NCI-H774 (cell line): ENCODE results near the gene SLC25A2.
"Not testable (repeated sequence)": the region's sequence is repeated elsewhere in the genome, so short reads cannot be mapped to it uniquely, and the experiment has no call there.

Source experiments
- DNase-seq: peaks from one replicate; lab custom pipeline; 2025; lab: John Stamatoyannopoulos, UW

SLC25A2 gene

DNA sequence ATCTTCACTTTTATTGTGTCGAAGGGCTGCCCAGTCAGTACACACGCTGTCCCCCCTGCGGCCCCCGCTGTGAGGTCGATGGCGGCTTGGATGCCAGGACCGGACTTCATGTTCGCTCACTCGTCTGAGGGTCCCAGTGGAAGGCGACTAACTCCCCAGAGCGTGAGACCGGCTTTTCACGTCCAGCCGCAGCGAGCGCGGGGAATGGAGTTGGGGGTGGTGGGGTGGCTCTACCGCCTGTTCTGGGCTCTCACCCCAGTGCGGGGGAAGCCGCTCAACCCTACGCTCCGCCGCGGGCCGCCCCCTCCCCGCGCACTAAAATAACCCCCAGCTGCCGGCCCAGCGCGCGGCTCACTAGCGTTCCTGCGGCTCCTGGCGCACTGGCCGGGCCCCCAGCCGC, at the start of gene SLC25A2:
Gene SLC25A2 (minus strand): TSS at position 294 of the 400 bp plus-strand sequence. CDS start 184 bp downstream, at position 110.
- DNase-seq, result no peak

DNA sequence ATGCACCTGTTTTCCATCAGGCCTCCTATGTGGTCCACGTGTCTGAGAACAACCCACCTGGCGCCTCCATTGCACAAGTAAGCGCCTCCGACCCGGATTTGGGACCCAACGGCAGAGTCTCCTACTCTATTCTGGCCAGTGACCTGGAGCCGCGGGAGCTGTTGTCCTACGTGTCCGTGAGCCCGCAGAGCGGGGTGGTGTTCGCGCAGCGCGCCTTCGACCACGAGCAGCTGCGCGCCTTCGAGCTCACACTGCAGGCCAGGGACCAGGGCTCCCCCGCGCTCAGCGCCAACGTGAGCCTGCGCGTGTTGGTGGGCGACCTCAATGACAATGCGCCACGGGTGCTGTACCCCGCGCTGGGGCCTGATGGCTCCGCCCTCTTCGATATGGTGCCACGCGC, 47.7 kb upstream of the SLC25A2 start:
- no peak for DNase-seq

- peak; percentile 33 for DNase-seq
These were observed 46.2 kb upstream of the SLC25A2 start, which contains the start of gene PCDHGB1 for GRCh38 chr5:141349917-141350619. Gene PCDHGB1 (plus strand): TSS chr5:141350099. CDS start chr5:141350261, 162 bp downstream.

- not testable (repeated sequence) for DNase-seq
These were observed 42.2 kb upstream of the SLC25A2 start for GRCh38 chr5:141346017-141346416.

GRCh38 chr5:141345327-141345726, 41.5 kb upstream of the SLC25A2 start:
- DNase-seq, result no peak

- DNase-seq, result no peak
These were observed 40.2 kb upstream of the SLC25A2 start for GRCh38 chr5:141343953-141344463.

DNA sequence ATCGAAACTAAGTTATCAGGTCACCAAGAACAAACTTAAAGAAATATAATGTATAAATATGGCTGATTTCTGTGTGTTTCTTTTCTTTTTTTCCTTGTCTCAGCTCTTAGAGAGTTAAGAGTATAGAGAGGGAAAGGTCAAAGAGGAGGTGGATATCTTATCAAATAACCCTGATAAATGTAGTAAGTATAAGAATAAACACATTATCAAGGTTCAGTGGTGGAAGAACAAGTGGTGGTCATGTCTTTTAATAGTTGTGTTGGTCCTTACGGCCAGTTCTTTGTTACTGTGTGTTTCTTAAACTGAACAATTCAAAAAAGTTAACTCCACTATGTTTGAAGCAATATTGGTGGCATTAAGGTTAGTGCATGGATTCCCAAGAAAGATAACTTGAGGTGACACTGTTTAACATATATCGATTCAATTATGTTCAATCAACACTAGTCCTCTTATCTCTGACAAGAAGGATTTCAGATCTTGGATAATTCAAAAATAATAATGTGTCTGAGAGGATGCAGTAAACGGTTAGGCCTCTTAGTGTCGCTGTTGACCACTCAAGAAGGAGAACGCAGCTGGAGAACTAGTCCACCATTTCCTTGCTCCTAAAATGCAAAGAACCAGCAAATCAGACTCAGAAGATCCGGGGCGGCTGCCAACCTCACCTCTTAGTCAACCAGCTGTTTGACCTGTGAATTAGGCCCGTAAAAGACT, 39.5 kb upstream of the SLC25A2 start, which contains the start of gene PCDHGA3:
Gene PCDHGA3 (plus strand): TSS at position 588 of the 711 bp plus-strand sequence. CDS start 205 bp downstream, outside the sequence.
- DNase-seq, result no peak

DNA sequence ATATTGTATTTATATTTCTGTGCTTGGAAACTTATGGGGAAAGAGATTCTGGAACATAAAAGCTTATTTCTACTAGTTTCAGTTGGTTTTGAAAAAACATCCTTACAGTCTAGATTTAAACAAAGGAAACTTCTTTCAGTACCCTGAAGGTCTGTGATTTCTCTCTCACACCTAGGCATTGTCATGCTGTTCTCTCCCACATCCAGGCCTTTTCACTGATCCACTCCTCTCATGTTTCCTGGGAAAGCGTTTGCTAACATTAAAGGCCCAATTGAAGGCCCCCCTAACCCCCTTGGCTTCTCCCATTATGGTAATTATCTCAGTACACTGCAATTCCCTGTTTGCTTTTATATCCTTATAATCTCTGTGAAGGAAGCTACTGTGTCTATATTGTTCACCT, 38.9 kb upstream of the SLC25A2 start:
- DNase-seq, result no peak

GRCh38 chr5:141340781-141341354, 37.0 kb upstream of the SLC25A2 start:
- not testable (repeated sequence) for DNase-seq

GRCh38 chr5:141338538-141339306, 34.9 kb upstream of the SLC25A2 start, which contains the start of gene PCDHGA2:
Gene PCDHGA2 (plus strand): TSS chr5:141338760.
- no peak for DNase-seq

GRCh38 chr5:141332571-141332970, 28.7 kb upstream of the SLC25A2 start:
- not testable (repeated sequence) for DNase-seq

DNA sequence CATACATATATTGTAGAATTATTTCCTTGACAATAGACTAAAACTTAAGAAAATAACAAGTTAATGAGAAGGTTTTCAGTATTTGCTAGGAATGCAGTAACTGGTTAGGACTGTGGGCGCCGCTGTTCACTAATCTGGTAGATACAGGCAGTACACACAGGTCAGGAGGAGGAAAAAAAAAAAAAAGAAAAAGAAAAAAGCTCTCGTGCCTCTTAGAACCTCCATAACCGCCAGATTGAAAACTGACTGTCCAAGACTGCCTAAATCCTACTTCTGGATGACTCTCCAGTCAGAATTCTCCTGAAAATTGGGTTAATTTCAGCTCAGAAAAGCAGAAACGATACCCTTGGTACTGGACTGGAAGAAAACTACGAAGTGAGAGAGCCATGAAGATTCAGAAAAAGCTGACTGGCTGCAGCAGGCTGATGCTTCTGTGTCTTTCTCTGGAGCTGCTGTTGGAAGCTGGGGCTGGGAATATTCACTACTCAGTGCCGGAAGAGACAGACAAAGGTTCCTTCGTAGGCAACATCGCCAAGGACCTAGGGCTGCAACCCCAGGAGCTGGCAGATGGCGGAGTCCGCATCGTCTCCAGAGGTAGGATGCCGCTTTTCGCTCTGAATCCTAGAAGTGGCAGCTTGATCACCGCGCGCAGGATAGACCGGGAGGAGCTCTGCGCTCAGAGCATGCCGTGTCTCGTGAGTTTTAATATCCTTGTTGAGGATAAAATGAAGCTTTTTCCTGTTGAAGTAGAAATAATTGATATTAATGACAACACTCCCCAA, 26.6 kb upstream of the SLC25A2 start, which contains the start of gene PCDHGA1:
Gene PCDHGA1 (plus strand): TSS at position 216 of the 782 bp plus-strand sequence.
- peak; percentile 15 for DNase-seq

DNA sequence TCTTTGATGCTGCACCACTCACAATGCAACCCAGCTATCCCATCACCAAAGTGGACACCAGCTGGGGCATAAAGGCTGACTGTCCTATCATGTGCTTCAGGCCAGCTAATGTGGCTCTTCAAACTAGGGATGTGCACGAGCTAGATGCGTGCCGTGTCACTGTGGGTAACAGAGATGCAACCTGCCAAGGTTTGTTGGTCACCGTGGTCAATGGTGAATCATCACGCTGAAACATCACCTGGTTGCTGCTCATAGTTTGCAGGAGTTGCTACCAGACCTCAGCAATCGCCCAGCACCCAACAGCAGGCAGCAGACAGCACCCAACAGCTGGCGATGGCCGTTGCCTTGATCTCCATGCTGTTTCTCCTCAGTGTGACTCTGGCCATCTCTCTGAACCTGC, 24.4 kb upstream of the SLC25A2 start:
- DNase-seq, result no peak

DNA sequence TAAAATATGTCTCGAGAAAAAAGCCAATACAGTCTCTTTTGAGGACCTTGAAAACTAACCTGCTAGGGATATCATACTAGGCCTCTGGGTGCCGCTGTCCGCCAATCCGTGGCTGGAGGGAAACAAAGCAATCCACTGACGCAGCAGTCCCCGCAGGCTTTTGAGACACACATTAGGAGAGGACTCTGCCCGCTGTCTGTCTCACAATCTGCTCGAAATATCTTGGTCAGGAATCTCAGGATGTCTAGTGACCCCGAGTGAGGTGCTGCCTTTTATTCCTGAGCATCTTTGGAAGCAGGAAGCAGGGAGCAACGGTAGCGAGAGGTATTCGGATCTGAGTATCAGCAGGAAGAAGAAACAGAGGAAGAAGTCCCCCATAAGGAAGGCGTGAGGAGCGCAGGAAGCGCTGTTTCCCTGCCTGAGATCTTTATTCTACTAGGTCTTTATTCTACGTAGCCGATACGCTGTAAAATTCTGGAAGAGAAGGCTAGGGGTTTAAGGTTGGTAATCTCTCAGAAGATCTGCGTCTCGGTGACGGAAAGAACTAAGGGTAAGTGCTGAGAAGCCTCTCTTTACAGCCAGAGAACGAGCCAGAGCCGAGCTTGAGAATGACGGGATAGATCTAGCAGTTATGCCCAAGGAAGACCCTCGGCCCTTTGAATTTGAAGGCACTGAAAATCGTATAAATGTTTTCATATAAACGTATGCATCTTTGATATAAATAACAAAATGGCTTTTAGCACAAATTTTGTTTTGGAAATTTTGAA, 22.4 kb upstream of the SLC25A2 start:
- DNase-seq, result peak; percentile 62

DNA sequence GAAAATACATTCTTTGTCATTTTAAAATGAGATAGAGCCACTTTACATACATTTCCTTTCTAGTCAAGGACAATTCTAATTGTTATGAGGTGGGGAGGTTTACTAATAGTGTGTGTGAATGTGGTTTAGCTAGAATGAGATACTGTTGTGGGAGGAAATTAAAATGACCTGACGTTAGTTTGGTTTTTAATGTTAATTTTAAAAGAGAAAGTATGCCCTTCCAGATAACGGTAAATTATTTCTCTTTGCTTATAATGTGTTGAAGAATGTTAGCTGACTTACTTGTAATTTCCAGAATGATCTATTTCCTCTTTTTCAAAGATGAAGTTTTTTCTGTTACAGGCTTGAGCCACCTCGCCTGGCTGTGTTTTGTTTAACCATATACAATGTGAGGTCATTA, 18.4 kb upstream of the SLC25A2 start:
- no peak for DNase-seq

DNA sequence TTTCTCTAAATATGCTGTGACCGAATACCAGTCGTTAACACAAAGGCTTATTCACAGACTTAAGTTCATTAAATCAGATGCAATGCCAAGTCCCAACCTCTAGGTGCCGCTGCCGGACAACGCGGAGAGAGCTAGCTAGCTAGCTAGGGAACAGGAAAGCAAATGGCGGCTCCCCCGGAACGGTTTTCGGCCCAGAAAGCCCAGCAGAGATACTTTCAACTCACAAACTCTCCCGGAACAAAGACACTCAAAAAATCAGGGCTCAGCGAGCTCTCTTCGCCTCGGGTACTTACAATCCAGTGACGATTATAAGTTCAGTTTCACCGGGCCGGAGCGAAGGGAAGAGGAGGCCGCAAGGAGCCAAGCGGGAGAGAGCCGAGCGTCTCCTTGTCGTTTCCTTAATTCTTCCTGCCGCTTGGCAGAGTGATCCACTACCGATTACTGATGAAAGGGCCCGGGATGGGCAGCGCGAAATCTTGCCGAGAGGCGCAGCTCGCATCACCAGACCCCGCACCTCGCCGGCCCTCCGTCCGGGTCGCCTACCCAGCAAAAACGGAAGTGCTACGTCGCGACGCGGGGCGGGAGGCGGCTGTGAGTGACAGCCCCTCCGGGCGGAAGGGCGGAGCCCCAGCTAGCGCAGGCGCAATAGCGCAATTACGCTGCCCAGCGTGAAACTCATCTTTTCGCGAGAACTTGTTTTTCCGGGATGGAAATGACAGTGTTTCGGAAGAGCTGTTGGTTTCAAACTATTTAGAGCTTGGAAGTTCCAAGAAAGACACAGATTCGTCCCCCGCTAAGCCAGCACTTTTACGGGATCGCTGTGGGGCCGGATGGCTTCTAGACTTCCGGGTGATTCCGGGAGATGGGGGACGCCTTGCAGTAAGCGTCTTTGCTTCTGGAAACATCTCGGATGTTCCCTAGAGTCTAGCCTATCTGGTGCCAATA, 16.6 kb upstream of the SLC25A2 start, which contains the start of gene TAF7:
Gene TAF7 (minus strand): TSS at position 560 of the 945 bp plus-strand sequence. CDS start 740 bp downstream, outside the sequence.
- DNase-seq, result peak; percentile 91

- no peak for DNase-seq
These were observed 15.8 kb upstream of the SLC25A2 start for GRCh38 chr5:141319699-141320098.

DNA sequence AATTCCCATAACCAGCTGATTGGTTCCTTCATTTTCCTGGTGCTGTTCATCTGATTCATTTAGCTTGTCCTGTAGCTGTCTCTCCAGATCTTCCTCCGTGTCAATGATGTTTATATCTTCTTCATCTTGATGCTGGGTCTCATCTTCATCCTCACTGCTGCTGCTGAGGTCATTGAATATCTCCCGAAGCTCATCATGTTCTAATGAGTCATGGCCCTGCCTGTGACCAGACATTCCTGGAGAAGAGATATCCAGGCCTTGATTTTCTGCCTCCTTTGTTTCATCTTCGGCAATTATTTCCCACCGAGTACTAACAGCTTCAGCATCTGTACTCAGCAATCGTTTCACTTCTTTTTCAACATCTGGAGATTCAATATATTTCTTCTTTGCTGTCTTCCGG, 15.4 kb upstream of the SLC25A2 start:
- no peak for DNase-seq

DNA sequence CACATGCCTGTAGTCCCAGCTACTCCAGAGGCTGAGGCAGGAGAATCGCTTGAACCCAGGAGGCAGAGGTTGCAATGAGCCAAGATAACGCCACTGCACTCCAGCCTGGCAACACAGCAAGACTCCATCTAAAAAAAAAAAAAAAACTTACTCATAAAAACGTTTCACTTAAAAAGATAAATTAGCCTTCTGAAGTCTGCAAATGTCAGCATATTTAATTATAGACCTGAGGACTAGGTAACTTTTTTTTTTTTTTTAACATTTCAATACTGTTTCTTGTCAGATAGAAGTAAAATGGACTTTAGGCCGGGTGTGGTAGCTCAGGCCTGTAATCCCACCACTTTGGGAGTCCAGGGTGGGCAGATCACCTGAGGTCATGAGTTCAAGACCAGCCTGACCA, 13.1 kb upstream of the SLC25A2 start:
- not testable (repeated sequence) for DNase-seq
